CD14-positive monocyte (primary cell): ENCODE data around the gene POLA1. TPM values are rescaled to one million over a fixed set of nuclear protein-coding genes. Genes with fewer than 3 reads are reported as not detected.

Source experiments
- DNase-seq, 3 donors: peaks; one replicate each; pipeline ENCODE4 v3.0.0-alpha.2; 2011 to 2022
- H2AFZ ChIP-seq: 2 replicates; pipeline ENCODE4 v1.6.0; 2012; ENCODE audit warnings: mild to moderate bottlenecking, low read depth, low read length, inconsistent platforms; ENCODE audit not compliant: insufficient read depth, poor library complexity, severe bottlenecking
- H3K27ac ChIP-seq, 2 donors: 1 replicate in 1 of 2; 2 replicates in 1 of 2; pipeline ENCODE4 v1.5.1; 2012 to 2013; ENCODE audit warnings: low read length in 2 of 2, control low read depth in 1 of 2, inconsistent platforms in 1 of 2, low read depth in 1 of 2, mild to moderate bottlenecking in 1 of 2
- H3K27me3 ChIP-seq, 2 donors: one replicate each; pipeline versions ENCODE4 v1.6.0 to v1.6.1; 2011 to 2013; ENCODE audit warnings: low read length in 2 of 2; ENCODE audit not compliant: control insufficient read depth in 2 of 2, insufficient read depth in 2 of 2
- H3K36me3 ChIP-seq, 2 donors: replicated peaks in 1 of 2; 1 replicate in 1 of 2; 2 replicates in 1 of 2; pipeline versions ENCODE4 v1.5.1 to v1.6.1; 2012 to 2013; ENCODE audit warnings: low read length in 2 of 2, control low read depth in 1 of 2, inconsistent platforms in 1 of 2, mild to moderate bottlenecking in 1 of 2; ENCODE audit not compliant: insufficient read depth in 2 of 2, control insufficient read depth in 1 of 2
- H3K4me1 ChIP-seq, 2 donors: 1 replicate in 1 of 2; 2 replicates in 1 of 2; pipeline versions ENCODE4 v1.5.1 to v1.6.1; 2012 to 2013; ENCODE audit warnings: low read length in 2 of 2, control low read depth in 1 of 2, inconsistent platforms in 1 of 2, mild to moderate bottlenecking in 1 of 2, moderate library complexity in 1 of 2; ENCODE audit not compliant: insufficient read depth in 2 of 2, control insufficient read depth in 1 of 2
- H3K4me2 ChIP-seq: replicated peaks from 2 replicates; pipeline ENCODE3; 2012; ENCODE audit warnings: low read length, moderate library complexity, mild to moderate bottlenecking; ENCODE audit not compliant: poor library complexity, severe bottlenecking; ENCODE audit errors: extremely low read depth
- H3K4me3 ChIP-seq, 3 experiments: fragments of 200-600 bp in 1 of 3; sonication (generic) in 1 of 3; replicated peaks in 1 of 3; 1 replicate in 2 of 3; 2 replicates in 1 of 3; pipeline ENCODE4 v1.5.1; 2011 to 2013; ENCODE audit warnings: low read length in 3 of 3, mild to moderate bottlenecking in 3 of 3, control low read depth in 2 of 3, low read depth in 2 of 3, inconsistent platforms in 1 of 3, moderate library complexity in 1 of 3
- H3K79me2 ChIP-seq: 2 replicates; pipeline ENCODE4 v1.6.0; 2012; ENCODE audit warnings: mild to moderate bottlenecking, control low read depth, inconsistent platforms, low read length, moderate library complexity; ENCODE audit not compliant: insufficient read depth
- H3K9ac ChIP-seq: 2 replicates; pipeline ENCODE4 v1.6.0; 2017; ENCODE audit warnings: low read length, mild to moderate bottlenecking; ENCODE audit not compliant: insufficient read depth, poor library complexity, severe bottlenecking
- H3K9me3 ChIP-seq, 2 donors: replicated peaks in 1 of 2; 1 replicate in 1 of 2; 2 replicates in 1 of 2; pipeline versions ENCODE4 v1.5.1 to v1.6.1; 2012 to 2013; ENCODE audit warnings: low read length in 2 of 2, control low read depth in 1 of 2; ENCODE audit not compliant: control insufficient read depth in 1 of 2, insufficient read depth in 1 of 2
- H4K20me1 ChIP-seq: 2 replicates; pipeline ENCODE4 v1.6.0; 2012; ENCODE audit warnings: mild to moderate bottlenecking, low read length, control low read depth, moderate library complexity; ENCODE audit not compliant: insufficient read depth
- H3K27ac Mint-ChIP-seq, 7 donors: one replicate each; pipeline ENCODE4 v1.8.0; 2020; ENCODE audit warnings: mild to moderate bottlenecking in 7 of 7, mixed read lengths in 7 of 7, moderate library complexity in 6 of 7, inconsistent platforms in 2 of 7
- H3K27me3 Mint-ChIP-seq, 3 donors: one replicate each; pipeline ENCODE4 v1.8.0; 2021 to 2022; ENCODE audit warnings: low read depth in 3 of 3, mild to moderate bottlenecking in 3 of 3, mixed read lengths in 3 of 3, moderate library complexity in 3 of 3, inconsistent platforms in 1 of 3
- H3K36me3 Mint-ChIP-seq, 2 donors: one replicate each; pipeline ENCODE4 v1.8.0; 2020; ENCODE audit warnings: mixed read lengths in 2 of 2, inconsistent platforms in 1 of 2, mild to moderate bottlenecking in 1 of 2
- H3K4me1 Mint-ChIP-seq: one replicate; pipeline ENCODE4 v1.8.0; 2020; ENCODE audit warnings: mild to moderate bottlenecking, mixed read lengths
- H3K4me3 Mint-ChIP-seq, 2 donors: one replicate each; pipeline ENCODE4 v1.8.0; 2020; ENCODE audit warnings: mild to moderate bottlenecking in 2 of 2, mixed read lengths in 2 of 2, moderate library complexity in 1 of 2
- H3K9me3 Mint-ChIP-seq, 7 donors: one replicate each; pipeline ENCODE4 v1.8.0; 2020 to 2022; ENCODE audit warnings: mixed read lengths in 7 of 7, mild to moderate bottlenecking in 6 of 7, moderate library complexity in 6 of 7, inconsistent platforms in 2 of 7
- CTCF ChIP-seq: fragments of 200-600 bp; IDR thresholded peaks from one replicate; pipeline ENCODE4 v1.8.0; 2022; ENCODE audit warnings: antibody characterized with exemption, mild to moderate bottlenecking
- WGBS: methylation state at CpG from one replicate; pipeline ENCODE4 v1.1.5; 2013; ENCODE audit warnings: missing lambda C conversion rate; ENCODE audit not compliant: insufficient coverage; 5-methylcytosine and 5-hydroxymethylcytosine counted together
- intact Hi-C, 2 donors: fragments of 100-400 bp; cut with micrococcal nuclease; formaldehyde crosslinking; loops; one replicate each; pipeline versions ENCODE4 v1.15.0 to v1.15.1; 2023
- polyA plus RNA-seq, 3 donors: library from polyadenylated mRNA; depleted of rRNA in 1 of 3; unstranded in 2 of 3; stranded (reverse) in 1 of 3; fragments of 300-500 nt in 2 of 3; fragments of >200 nt in 1 of 3; fragmentation: Illumina TruSeq in 2 of 3; gene quantifications; 1 replicate in 2 of 3; 2 replicates in 1 of 3; pipeline ENCODE4 v1.2.3, GENCODE V29; 2012 to 2021

The POLA1 gene
- polyA plus RNA-seq, 3 donors, result 1.2 to 1.4 (median 1.3) TPM

DNA sequence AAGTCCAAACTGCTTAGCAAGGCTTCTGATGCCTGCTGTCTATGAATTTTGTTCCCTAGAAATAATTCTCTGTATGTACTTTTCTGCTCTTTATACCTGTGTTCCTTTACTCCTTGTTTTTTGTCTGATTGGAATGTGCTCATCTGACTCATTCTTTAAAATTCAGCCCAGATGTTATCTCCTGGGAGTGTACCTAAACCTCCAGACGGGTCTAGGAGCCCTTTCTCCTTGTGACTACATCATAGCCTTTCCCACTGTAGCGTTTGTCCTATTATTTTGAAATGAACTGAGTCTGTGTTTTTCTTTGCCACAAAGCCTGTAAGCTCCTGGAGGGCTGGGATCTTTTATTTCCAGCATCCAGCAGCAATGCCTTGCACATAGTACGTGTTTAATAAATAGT lies 26.3 kb downstream of the POLA1 start:
- Mint-ChIP-seq H3K27me3 (peaks cover 0 to 5% (median 1%) of the 10 kb centered on the region in 3 donors), H3K4me1 (no peaks in the 10 kb centered on the region), H3K27ac (peak overlapping the region in 1 of 7 donors; percentile 70), H3K4me3 (no peak overlapping the region), H3K36me3 (peaks cover 37 to 53% of the 10 kb centered on the region in 2 donors), H3K9me3 (no peaks in the 10 kb centered on the region)
- H3K27me3 ChIP-seq, result no peaks in the 10 kb centered on the region
- WGBS, result no CpG with 5 or more reads among the region's 3 CpGs
- H3K9me3 ChIP-seq, result no peaks in the 10 kb centered on the region
- no peak overlapping the region for H3K27ac ChIP-seq
- no peak overlapping the region for H2AFZ ChIP-seq
- intact Hi-C loops, result no loop called here
- H3K79me2 ChIP-seq, result no peaks in the 10 kb centered on the region
- no peak for DNase-seq
- H4K20me1 ChIP-seq, result no peaks in the 10 kb centered on the region
- H3K9ac ChIP-seq, result no peak overlapping the region
- no peak overlapping the region for H3K4me2 ChIP-seq
- no peak overlapping the region for H3K4me3 ChIP-seq
- peaks cover 24 to 34% of the 10 kb centered on the region in 2 donors for H3K36me3 ChIP-seq
- TF ChIP-seq CTCF, result no peak
- no peaks in the 10 kb centered on the region for H3K4me1 ChIP-seq

DNA sequence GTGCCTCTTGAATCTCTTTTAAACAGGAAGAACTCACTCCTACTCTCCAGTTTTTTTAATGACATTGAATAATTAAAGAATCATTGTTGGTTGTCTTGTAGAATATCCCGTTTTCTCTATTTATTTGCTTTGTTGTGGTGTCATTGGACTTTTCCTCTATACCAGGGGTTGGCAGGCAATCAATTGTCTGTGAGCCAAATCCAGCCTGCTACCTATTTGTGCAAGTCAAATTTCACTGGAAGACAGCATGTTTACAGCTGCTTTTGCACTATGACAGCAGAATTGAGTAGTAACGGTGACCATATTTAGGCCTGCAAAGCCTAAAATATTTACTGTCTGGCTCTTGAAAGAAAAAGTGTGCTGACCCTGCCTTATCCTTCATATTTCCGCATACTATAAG lies 34.8 kb downstream of the POLA1 start:
- H3K9me3 ChIP-seq, result no peaks in the 10 kb centered on the region
- H3K79me2 ChIP-seq, result no peaks in the 10 kb centered on the region
- no peak overlapping the region for H3K27ac ChIP-seq
- H2AFZ ChIP-seq, result no peak overlapping the region
- DNase-seq, result no peak
- Mint-ChIP-seq H3K4me1 (peaks cover 11% of the 10 kb centered on the region), H3K4me3 (no peak overlapping the region), H3K36me3 (peaks cover 25 to 30% of the 10 kb centered on the region in 2 donors), H3K27ac (no peak overlapping the region), H3K9me3 (no peaks in the 10 kb centered on the region), H3K27me3 (peaks cover 0 to 15% (median 3%) of the 10 kb centered on the region in 3 donors)
- peaks cover 0 to 2% of the 10 kb centered on the region in 2 donors for H3K27me3 ChIP-seq
- no peak overlapping the region for H3K4me3 ChIP-seq
- H4K20me1 ChIP-seq, result no peaks in the 10 kb centered on the region
- H3K36me3 ChIP-seq, result peaks cover 7 to 15% of the 10 kb centered on the region in 2 donors
- no peak overlapping the region for H3K9ac ChIP-seq
- peaks cover 6 to 12% of the 10 kb centered on the region in 2 donors for H3K4me1 ChIP-seq
- TF ChIP-seq CTCF, result no peak
- intact Hi-C loops, result no loop called here
- no peak overlapping the region for H3K4me2 ChIP-seq
- no CpG with 5 or more reads among the region's 3 CpGs for WGBS
